ENCODE measurements around the gene MXRA7. TPM values are rescaled to one million over a fixed set of nuclear protein-coding genes. Genes with fewer than 3 reads are reported as not detected.
A peak's percentile ranks its signal among the peaks of the same experiment; 100 is the strongest.
"Not testable (repeated sequence)": the region's sequence is repeated elsewhere in the genome, so short reads cannot be mapped to it uniquely, and the experiment has no call there.

MXRA7 gene
- total RNA-seq, 1 donor from 2014 or later, result 5.1 TPM

- intact Hi-C loops (cut with micrococcal nuclease), result no loop called here
- no peaks in the 10 kb centered on the region for H3K27me3 Mint-ChIP-seq (ENCODE audit: insufficient read depth)
- H3K4me1 Mint-ChIP-seq (ENCODE audit: low read depth), result peaks cover 31% of the 10 kb centered on the region
- peaks cover 55% of the 10 kb centered on the region for H3K36me3 Mint-ChIP-seq (ENCODE audit: low read depth)
- no peak overlapping the region for H3K4me3 Mint-ChIP-seq
- no peak for DNase-seq (ENCODE audit: low spot score)
- no peaks in the 10 kb centered on the region for H3K9me3 Mint-ChIP-seq
- no peak overlapping the region for H3K27ac Mint-ChIP-seq
Observed at GRCh38 chr17:76720941-76721340, 10.2 kb upstream of the MXRA7 start.

- H3K36me3 Mint-ChIP-seq (ENCODE audit: low read depth), result peaks cover 54% of the 10 kb centered on the region
- no peak overlapping the region for H3K27ac Mint-ChIP-seq
- peaks cover 32% of the 10 kb centered on the region for H3K4me1 Mint-ChIP-seq (ENCODE audit: low read depth)
- no peak for DNase-seq (ENCODE audit: low spot score)
- no peaks in the 10 kb centered on the region for H3K27me3 Mint-ChIP-seq (ENCODE audit: insufficient read depth)
- intact Hi-C loops (cut with micrococcal nuclease), result no loop called here
- H3K9me3 Mint-ChIP-seq, result no peaks in the 10 kb centered on the region
- no peak overlapping the region for H3K4me3 Mint-ChIP-seq
Observed at GRCh38 chr17:76720211-76720610, 9.4 kb upstream of the MXRA7 start.

GRCh38 chr17:76718516-76718915 is 7.8 kb upstream of the MXRA7 start:
- intact Hi-C loops (cut with micrococcal nuclease), result no loop called here
- H3K36me3 Mint-ChIP-seq (ENCODE audit: low read depth), result peaks cover 58% of the 10 kb centered on the region
- H3K4me1 Mint-ChIP-seq (ENCODE audit: low read depth), result peaks cover 42% of the 10 kb centered on the region
- H3K9me3 Mint-ChIP-seq, result no peaks in the 10 kb centered on the region
- H3K27me3 Mint-ChIP-seq (ENCODE audit: insufficient read depth), result no peaks in the 10 kb centered on the region
- no peak overlapping the region for H3K27ac Mint-ChIP-seq
- H3K4me3 Mint-ChIP-seq, result no peak overlapping the region
- no peak for DNase-seq (ENCODE audit: low spot score)

GRCh38 chr17:76716839-76717215 is 6.1 kb upstream of the MXRA7 start:
- no peaks in the 10 kb centered on the region for H3K27me3 Mint-ChIP-seq (ENCODE audit: insufficient read depth)
- intact Hi-C loops (cut with micrococcal nuclease), result no loop called here
- H3K27ac Mint-ChIP-seq, result peak overlapping the region; percentile 15
- H3K9me3 Mint-ChIP-seq, result no peaks in the 10 kb centered on the region
- no peak overlapping the region for H3K4me3 Mint-ChIP-seq
- peaks cover 40% of the 10 kb centered on the region for H3K4me1 Mint-ChIP-seq (ENCODE audit: low read depth)
- peaks cover 55% of the 10 kb centered on the region for H3K36me3 Mint-ChIP-seq (ENCODE audit: low read depth)
- DNase-seq (ENCODE audit: low spot score), result no peak

- Mint-ChIP-seq H3K27ac (peak overlapping the region; percentile 15), H3K4me1 (ENCODE audit: low read depth) (peaks cover 34% of the 10 kb centered on the region), H3K27me3 (ENCODE audit: insufficient read depth) (no peaks in the 10 kb centered on the region), H3K4me3 (peak overlapping the region; percentile 24), H3K36me3 (ENCODE audit: low read depth) (peaks cover 50% of the 10 kb centered on the region), H3K9me3 (no peaks in the 10 kb centered on the region)
- peak; percentile 14 for DNase-seq (ENCODE audit: low spot score)
- intact Hi-C loops (cut with micrococcal nuclease), result no loop called here
Observed at GRCh38 chr17:76716146-76716838, 5.5 kb upstream of the MXRA7 start.

- DNase-seq (ENCODE audit: low spot score), result no peak
- H3K27me3 Mint-ChIP-seq (ENCODE audit: insufficient read depth), result no peaks in the 10 kb centered on the region
- intact Hi-C loops (cut with micrococcal nuclease), result loop anchor here (1.0 to 2.0 kb wide), 2 partner anchors 11 to 193 kb away; partner anchors contain the start of genes JMJD6 and METTL23
- no peaks in the 10 kb centered on the region for H3K9me3 Mint-ChIP-seq
- H3K4me3 Mint-ChIP-seq, result no peak overlapping the region
- H3K4me1 Mint-ChIP-seq (ENCODE audit: low read depth), result peaks cover 34% of the 10 kb centered on the region
- peak overlapping the region; percentile 15 for H3K27ac Mint-ChIP-seq
- H3K36me3 Mint-ChIP-seq (ENCODE audit: low read depth), result peaks cover 44% of the 10 kb centered on the region
Observed at GRCh38 chr17:76715496-76715830, 4.7 kb upstream of the MXRA7 start.

- H3K27me3 Mint-ChIP-seq (ENCODE audit: insufficient read depth), result no peaks in the 10 kb centered on the region
- H3K9me3 Mint-ChIP-seq, result no peaks in the 10 kb centered on the region
- H3K27ac Mint-ChIP-seq, result peak overlapping the region; percentile 16
- peaks cover 39% of the 10 kb centered on the region for H3K36me3 Mint-ChIP-seq (ENCODE audit: low read depth)
- peak; percentile 62 for DNase-seq (ENCODE audit: low spot score)
- intact Hi-C loops (cut with micrococcal nuclease), result loop anchor here (1.0 to 2.0 kb wide), 2 partner anchors 11 to 192 kb away; partner anchors contain the start of genes JMJD6 and METTL23
- no peak overlapping the region for H3K4me3 Mint-ChIP-seq
- H3K4me1 Mint-ChIP-seq (ENCODE audit: low read depth), result peaks cover 34% of the 10 kb centered on the region
Observed at GRCh38 chr17:76714822-76715495, 4.2 kb upstream of the MXRA7 start.

- Mint-ChIP-seq H3K9me3 (no peaks in the 10 kb centered on the region), H3K27me3 (ENCODE audit: insufficient read depth) (no peaks in the 10 kb centered on the region), H3K4me1 (ENCODE audit: low read depth) (peaks cover 34% of the 10 kb centered on the region), H3K27ac (no peak overlapping the region), H3K36me3 (ENCODE audit: low read depth) (peaks cover 39% of the 10 kb centered on the region), H3K4me3 (no peak overlapping the region)
- DNase-seq (ENCODE audit: low spot score), result no peak
- intact Hi-C loops (cut with micrococcal nuclease), result loop anchor here (2.0 kb wide), 1 partner anchor 192 kb away; no protein-coding TSS in a partner anchor
Observed at GRCh38 chr17:76714336-76714735, 3.6 kb upstream of the MXRA7 start.

GRCh38 chr17:76713765-76714164 is 3.0 kb upstream of the MXRA7 start:
- DNase-seq (ENCODE audit: low spot score), result no peak
- no peak overlapping the region for H3K4me3 Mint-ChIP-seq
- no peak overlapping the region for H3K27ac Mint-ChIP-seq
- H3K27me3 Mint-ChIP-seq (ENCODE audit: insufficient read depth), result peaks cover 4% of the 10 kb centered on the region
- H3K36me3 Mint-ChIP-seq (ENCODE audit: low read depth), result peaks cover 36% of the 10 kb centered on the region
- peaks cover 34% of the 10 kb centered on the region for H3K4me1 Mint-ChIP-seq (ENCODE audit: low read depth)
- H3K9me3 Mint-ChIP-seq, result no peaks in the 10 kb centered on the region
- intact Hi-C loops (cut with micrococcal nuclease), result loop anchor here (1.0 to 2.0 kb wide), 2 partner anchors 191 to 212 kb away; partner anchors contain the start of gene RHBDF2

- H3K36me3 Mint-ChIP-seq (ENCODE audit: low read depth), result peaks cover 30% of the 10 kb centered on the region
- H3K27me3 Mint-ChIP-seq (ENCODE audit: insufficient read depth); DNase-seq (ENCODE audit: low spot score); H3K27ac Mint-ChIP-seq; intact Hi-C loops (cut with micrococcal nuclease); H3K9me3 Mint-ChIP-seq: not testable (repeated sequence)
- peak overlapping the region; percentile 47 for H3K4me3 Mint-ChIP-seq
- H3K4me1 Mint-ChIP-seq (ENCODE audit: low read depth), result peaks cover 34% of the 10 kb centered on the region
Observed at GRCh38 chr17:76712321-76712720, 1.6 kb upstream of the MXRA7 start.

GRCh38 chr17:76709951-76710862 is 558 bp downstream of the MXRA7 start:
- H3K27me3 Mint-ChIP-seq (ENCODE audit: insufficient read depth); H3K9me3 Mint-ChIP-seq; DNase-seq (ENCODE audit: low spot score); intact Hi-C loops (cut with micrococcal nuclease); H3K27ac Mint-ChIP-seq: not testable (repeated sequence)
- H3K4me3 Mint-ChIP-seq, result peak overlapping the region; percentile 75
- H3K4me1 Mint-ChIP-seq (ENCODE audit: low read depth), result peaks cover 19% of the 10 kb centered on the region
- peaks cover 17% of the 10 kb centered on the region for H3K36me3 Mint-ChIP-seq (ENCODE audit: low read depth)

- Mint-ChIP-seq H3K4me1 (ENCODE audit: low read depth) (peaks cover 12% of the 10 kb centered on the region), H3K9me3 (no peaks in the 10 kb centered on the region), H3K27me3 (ENCODE audit: insufficient read depth) (peaks cover 6% of the 10 kb centered on the region), H3K27ac (no peak overlapping the region), H3K4me3 (peak overlapping the region; percentile 75), H3K36me3 (ENCODE audit: low read depth) (peaks cover 12% of the 10 kb centered on the region)
- DNase-seq (ENCODE audit: low spot score), result no peak
- intact Hi-C loops (cut with micrococcal nuclease), result no loop called here
Observed at GRCh38 chr17:76709077-76709950, 1.5 kb downstream of the MXRA7 start.

Measured in activated T-helper 1 cell treated with anti-CD3 and anti-CD28 coated beads, Interleukin-12 subunit alpha, Interleukin-12 subunit beta, Interleukin-2, Interleukin-4 antibody, amounts not matched to agents 30 ng/mL and 10 ng/mL and 1 ng/mL, durations not matched to agents 14 hours and 24 hours and 36 hours (primary cell).